Measurements from ENCODE around the gene RNF130. TPM values are rescaled to one million over a fixed set of nuclear protein-coding genes. Genes with fewer than 3 reads are reported as not detected.
"Not testable (repeated sequence)": the region's sequence is repeated elsewhere in the genome, so short reads cannot be mapped to it uniquely, and the experiment has no call there.

Gene RNF130
- total RNA-seq, 1 donor from 2014 or later: 7.3 TPM

- H3K4me1 Mint-ChIP-seq: no peaks in the 10 kb centered on the region
- intact Hi-C loops (cut with micrococcal nuclease): no loop called here
- H3K27ac Mint-ChIP-seq: no peak overlapping the region
- H3K27me3 Mint-ChIP-seq: no peaks in the 10 kb centered on the region
- no peak overlapping the region for H3K4me3 Mint-ChIP-seq
- no peak for DNase-seq
- H3K36me3 Mint-ChIP-seq (ENCODE audit: low read depth): no peaks in the 10 kb centered on the region
- H3K9me3 Mint-ChIP-seq: no peaks in the 10 kb centered on the region
Observed at GRCh38 chr5:179960204-179960831, 111.2 kb downstream of the RNF130 start.

- Mint-ChIP-seq H3K9me3 (no peaks in the 10 kb centered on the region), H3K36me3 (ENCODE audit: low read depth) (no peaks in the 10 kb centered on the region), H3K4me3 (no peak overlapping the region), H3K27me3 (no peaks in the 10 kb centered on the region), H3K27ac (no peak overlapping the region), H3K4me1 (no peaks in the 10 kb centered on the region)
- intact Hi-C loops (cut with micrococcal nuclease): no loop called here
- no peak for DNase-seq
Observed at GRCh38 chr5:179959641-179960040, 111.9 kb downstream of the RNF130 start.

- H3K36me3 Mint-ChIP-seq (ENCODE audit: low read depth); H3K9me3 Mint-ChIP-seq; H3K27ac Mint-ChIP-seq; H3K4me1 Mint-ChIP-seq; H3K27me3 Mint-ChIP-seq; DNase-seq; H3K4me3 Mint-ChIP-seq; intact Hi-C loops (cut with micrococcal nuclease): not testable (repeated sequence)
Observed at GRCh38 chr5:179959118-179959517, 112.4 kb downstream of the RNF130 start.

- Mint-ChIP-seq H3K36me3 (ENCODE audit: low read depth) (no peaks in the 10 kb centered on the region), H3K4me3 (no peak overlapping the region), H3K4me1 (no peaks in the 10 kb centered on the region), H3K27ac (no peak overlapping the region), H3K9me3 (no peaks in the 10 kb centered on the region), H3K27me3 (peaks cover 6% of the 10 kb centered on the region)
- DNase-seq: no peak
- intact Hi-C loops (cut with micrococcal nuclease): no loop called here
Observed at GRCh38 chr5:179955630-179956029, 115.9 kb downstream of the RNF130 start.

- H3K9me3 Mint-ChIP-seq: no peaks in the 10 kb centered on the region
- no peaks in the 10 kb centered on the region for H3K4me1 Mint-ChIP-seq
- H3K36me3 Mint-ChIP-seq (ENCODE audit: low read depth): no peaks in the 10 kb centered on the region
- no peak overlapping the region for H3K27ac Mint-ChIP-seq
- DNase-seq: no peak
- H3K4me3 Mint-ChIP-seq: no peak overlapping the region
- peaks cover 6% of the 10 kb centered on the region for H3K27me3 Mint-ChIP-seq
- intact Hi-C loops (cut with micrococcal nuclease): no loop called here
Observed at GRCh38 chr5:179955062-179955461, 116.5 kb downstream of the RNF130 start.

- Mint-ChIP-seq H3K4me1 (no peaks in the 10 kb centered on the region), H3K36me3 (ENCODE audit: low read depth) (no peaks in the 10 kb centered on the region), H3K9me3 (no peaks in the 10 kb centered on the region), H3K4me3 (no peak overlapping the region), H3K27me3 (peaks cover 6% of the 10 kb centered on the region), H3K27ac (no peak overlapping the region)
- intact Hi-C loops (cut with micrococcal nuclease): no loop called here
- DNase-seq: no peak
Observed at GRCh38 chr5:179954434-179954833, 117.1 kb downstream of the RNF130 start.

GRCh38 chr5:179953987-179954386 is 117.6 kb downstream of the RNF130 start:
- peaks cover 6% of the 10 kb centered on the region for H3K27me3 Mint-ChIP-seq
- H3K4me3 Mint-ChIP-seq: no peak overlapping the region
- H3K27ac Mint-ChIP-seq: no peak overlapping the region
- no peak for DNase-seq
- no peaks in the 10 kb centered on the region for H3K4me1 Mint-ChIP-seq
- no peaks in the 10 kb centered on the region for H3K36me3 Mint-ChIP-seq (ENCODE audit: low read depth)
- intact Hi-C loops (cut with micrococcal nuclease): no loop called here
- H3K9me3 Mint-ChIP-seq: no peaks in the 10 kb centered on the region

- H3K36me3 Mint-ChIP-seq (ENCODE audit: low read depth): no peaks in the 10 kb centered on the region
- H3K27ac Mint-ChIP-seq: no peak overlapping the region
- no peak overlapping the region for H3K4me3 Mint-ChIP-seq
- H3K9me3 Mint-ChIP-seq: no peaks in the 10 kb centered on the region
- intact Hi-C loops (cut with micrococcal nuclease): no loop called here
- DNase-seq: no peak
- H3K27me3 Mint-ChIP-seq: peaks cover 10% of the 10 kb centered on the region
- H3K4me1 Mint-ChIP-seq: no peaks in the 10 kb centered on the region
Observed at GRCh38 chr5:179936976-179937681, 134.4 kb downstream of the RNF130 start.

GRCh38 chr5:179930788-179931473 is 140.6 kb downstream of the RNF130 start:
- Mint-ChIP-seq H3K9me3 (no peaks in the 10 kb centered on the region), H3K27me3 (peaks cover 3% of the 10 kb centered on the region), H3K36me3 (ENCODE audit: low read depth) (no peaks in the 10 kb centered on the region), H3K27ac (no peak overlapping the region), H3K4me1 (no peaks in the 10 kb centered on the region), H3K4me3 (no peak overlapping the region)
- intact Hi-C loops (cut with micrococcal nuclease): no loop called here
- no peak for DNase-seq

- no peaks in the 10 kb centered on the region for H3K36me3 Mint-ChIP-seq (ENCODE audit: low read depth)
- H3K9me3 Mint-ChIP-seq: no peaks in the 10 kb centered on the region
- H3K27me3 Mint-ChIP-seq: peaks cover 2% of the 10 kb centered on the region
- no peak overlapping the region for H3K4me3 Mint-ChIP-seq
- H3K27ac Mint-ChIP-seq: no peak overlapping the region
- no peak for DNase-seq
- H3K4me1 Mint-ChIP-seq: no peaks in the 10 kb centered on the region
- intact Hi-C loops (cut with micrococcal nuclease): no loop called here
Observed at GRCh38 chr5:179927824-179928223, 143.7 kb downstream of the RNF130 start.

GRCh38 chr5:179926657-179927056 is 144.9 kb downstream of the RNF130 start:
- Mint-ChIP-seq H3K9me3 (no peaks in the 10 kb centered on the region), H3K4me3 (no peak overlapping the region), H3K4me1 (no peaks in the 10 kb centered on the region)

GRCh38 chr5:179923436-179923835 is 148.1 kb downstream of the RNF130 start:
- Mint-ChIP-seq H3K27me3 (no peaks in the 10 kb centered on the region), H3K4me1 (no peaks in the 10 kb centered on the region), H3K36me3 (ENCODE audit: low read depth) (no peaks in the 10 kb centered on the region), H3K27ac (no peak overlapping the region), H3K9me3 (no peaks in the 10 kb centered on the region), H3K4me3 (no peak overlapping the region)
- DNase-seq: no peak
- intact Hi-C loops (cut with micrococcal nuclease): no loop called here

More at GRCh38 chr5:179926657-179927056, 144.9 kb downstream of the RNF130 start:
- Mint-ChIP-seq H3K36me3 (ENCODE audit: low read depth) (no peaks in the 10 kb centered on the region), H3K27ac (no peak overlapping the region), H3K27me3 (peaks cover 2% of the 10 kb centered on the region)
- DNase-seq: no peak
- intact Hi-C loops (cut with micrococcal nuclease): no loop called here

GRCh38 chr5:179920175-179920574 is 151.4 kb downstream of the RNF130 start:
- no peaks in the 10 kb centered on the region for H3K36me3 Mint-ChIP-seq (ENCODE audit: low read depth)
- intact Hi-C loops (cut with micrococcal nuclease): no loop called here
- H3K9me3 Mint-ChIP-seq: no peaks in the 10 kb centered on the region
- H3K27me3 Mint-ChIP-seq: peaks cover 3% of the 10 kb centered on the region
- no peak for DNase-seq
- H3K4me3 Mint-ChIP-seq: no peak overlapping the region
- H3K27ac Mint-ChIP-seq: no peak overlapping the region
- H3K4me1 Mint-ChIP-seq: no peaks in the 10 kb centered on the region

- no peak overlapping the region for H3K4me3 Mint-ChIP-seq
- no peak for DNase-seq
- no peak overlapping the region for H3K27ac Mint-ChIP-seq
- H3K9me3 Mint-ChIP-seq: no peaks in the 10 kb centered on the region
- no peaks in the 10 kb centered on the region for H3K4me1 Mint-ChIP-seq
- intact Hi-C loops (cut with micrococcal nuclease): no loop called here
- H3K27me3 Mint-ChIP-seq: peaks cover 5% of the 10 kb centered on the region
- no peaks in the 10 kb centered on the region for H3K36me3 Mint-ChIP-seq (ENCODE audit: low read depth)
Observed at GRCh38 chr5:179919487-179920060, 152.0 kb downstream of the RNF130 start.

Data from activated CD4-positive, alpha-beta T cell treated with anti-CD3 and anti-CD28 coated beads, Interleukin-2, amount 10 ng/mL, durations not matched to agents 24 days and 14 days (primary cell).